ENCODE data around the gene KIAA0753.

- TF ChIP-seq POLR2A (IDR thresholded peaks at IDR 0.05; ENCODE audit: low read depth, low read length) (no peak), TAF1 (IDR thresholded peaks at IDR 0.05; ENCODE audit: low read depth, low read length) (no peak), SPI1 (IDR thresholded peaks at IDR 0.05; ENCODE audit: low read depth, low read length) (no peak), POLR2AphosphoS5 (IDR thresholded peaks at IDR 0.05; ENCODE audit: low read depth, low read length) (no peak)
These were observed 34.8 kb upstream of the KIAA0753 start for GRCh38 chr17:6675201-6675825.

All from GM12891 (cell line).